Right forelimb (tissue), 1 donor: Measurements from ENCODE around the gene CFHR2.
"Not testable (repeated sequence)": the region's sequence is repeated elsewhere in the genome, so short reads cannot be mapped to it uniquely, and the experiment has no call there.

Source experiments
- DNase-seq: peaks from one replicate; pipeline ENCODE4 v3.0.0-alpha.2; 2018

CFHR2 gene

GRCh38 chr1:196943568-196943967, at the start of gene CFHR2:
CFHR2 (plus strand) TSS chr1:196943738; CDS start chr1:196943881, 143 bp downstream.
- DNase-seq, result not testable (repeated sequence)

- DNase-seq, result no peak
Measured at GRCh38 chr1:196896355-196896754, 47.2 kb upstream of the CFHR2 start.

GRCh38 chr1:196897158-196897828, 46.2 kb upstream of the CFHR2 start:
- DNase-seq, result no peak

- DNase-seq, result no peak
Measured at GRCh38 chr1:196902344-196902743, 41.2 kb upstream of the CFHR2 start.

GRCh38 chr1:196910215-196910614, 33.3 kb upstream of the CFHR2 start:
- no peak for DNase-seq

GRCh38 chr1:196912283-196912682, 31.3 kb upstream of the CFHR2 start:
- DNase-seq, result not testable (repeated sequence)

- not testable (repeated sequence) for DNase-seq
Measured at GRCh38 chr1:196926839-196927238, 16.7 kb upstream of the CFHR2 start.

- not testable (repeated sequence) for DNase-seq
Measured at GRCh38 chr1:196932853-196933252, 10.7 kb upstream of the CFHR2 start.

- DNase-seq, result no peak
Measured at GRCh38 chr1:196933531-196934189, 9.9 kb upstream of the CFHR2 start.

- DNase-seq, result not testable (repeated sequence)
Measured at GRCh38 chr1:196941474-196941873, 2.1 kb upstream of the CFHR2 start.

- no peak for DNase-seq
Measured at GRCh38 chr1:196951711-196952394, 8.3 kb downstream of the CFHR2 start.

- DNase-seq, result no peak
Measured at GRCh38 chr1:196954778-196955177, 11.2 kb downstream of the CFHR2 start.

GRCh38 chr1:196955926-196956325, 12.4 kb downstream of the CFHR2 start:
- no peak for DNase-seq

- no peak for DNase-seq
Measured at GRCh38 chr1:196960854-196961253, 17.3 kb downstream of the CFHR2 start.

- DNase-seq, result no peak
Measured at GRCh38 chr1:196970182-196970581, 26.6 kb downstream of the CFHR2 start.

GRCh38 chr1:196976278-196976677, 32.7 kb downstream of the CFHR2 start:
- no peak for DNase-seq

- DNase-seq, result no peak
Measured at GRCh38 chr1:196977278-196977677, 33.7 kb downstream of the CFHR2 start, which contains the start of gene CFHR5. CFHR5 (plus strand) TSS chr1:196977556; CDS start chr1:196977665, 109 bp downstream.

GRCh38 chr1:196980859-196981258, 37.3 kb downstream of the CFHR2 start:
- DNase-seq, result no peak

GRCh38 chr1:196982247-196982646, 38.7 kb downstream of the CFHR2 start:
- DNase-seq, result not testable (repeated sequence)

GRCh38 chr1:196991919-196992651, 48.5 kb downstream of the CFHR2 start:
- DNase-seq, result not testable (repeated sequence)

- no peak for DNase-seq
Measured at GRCh38 chr1:196993916-196994315, 50.4 kb downstream of the CFHR2 start.

- no peak for DNase-seq
Measured at GRCh38 chr1:196997423-196997822, 53.9 kb downstream of the CFHR2 start.

GRCh38 chr1:197001828-197002227, 58.3 kb downstream of the CFHR2 start:
- no peak for DNase-seq
